OCI-LY1 (cell line): Measurements from ENCODE around the gene COP1.

ENCODE experiments used
- H2AFZ ChIP-seq: fragments of 200-600 bp; sonication (generic), shearing (Covaris generic); 2 replicates; pipeline ENCODE4 v1.6.0; 2014; ENCODE audit warnings: antibody characterized with exemption, mild to moderate bottlenecking, low read length
- H3F3A ChIP-seq: fragments of 200-600 bp; sonication (generic), shearing (Covaris generic); 2 replicates; pipeline ENCODE4 v1.6.0; 2014; ENCODE audit warnings: mild to moderate bottlenecking, antibody characterized with exemption, low read length, moderate library complexity; ENCODE audit not compliant: insufficient read depth
- H3K27ac ChIP-seq: fragments of 200-600 bp; sonication (generic); 2 replicates; pipeline ENCODE4 v1.5.1; 2014; ENCODE audit warnings: low read length, mixed run types, mild to moderate bottlenecking, low read depth; ENCODE audit not compliant: poor library complexity, severe bottlenecking
- H3K27me3 ChIP-seq: fragments of 200-600 bp; sonication (generic); 2 replicates; pipeline ENCODE4 v1.6.0; 2014; ENCODE audit warnings: antibody characterized with exemption, mild to moderate bottlenecking, low read length, moderate library complexity; ENCODE audit not compliant: insufficient read depth
- H3K36me3 ChIP-seq: fragments of 200-600 bp; sonication (generic); 2 replicates; pipeline ENCODE4 v1.6.1; 2014; ENCODE audit warnings: mild to moderate bottlenecking, antibody characterized with exemption, low read length, moderate library complexity, mixed read lengths; ENCODE audit not compliant: insufficient read depth
- H3K4me1 ChIP-seq: fragments of 200-600 bp; sonication (generic); 2 replicates; pipeline ENCODE4 v1.5.1; 2014; ENCODE audit warnings: mild to moderate bottlenecking, low read length, moderate library complexity; ENCODE audit not compliant: insufficient read depth, severe bottlenecking
- H3K4me2 ChIP-seq: fragments of 200-600 bp; sonication (generic), shearing (Covaris generic); 2 replicates; pipeline ENCODE4 v1.6.1; 2014; ENCODE audit warnings: low read length
- H3K4me3 ChIP-seq: fragments of 200-600 bp; sonication (generic); 2 replicates; pipeline ENCODE4 v1.5.1; 2014; ENCODE audit warnings: low read length, low read depth, mild to moderate bottlenecking, mixed read lengths; ENCODE audit not compliant: poor library complexity, severe bottlenecking
- H3K79me2 ChIP-seq: fragments of 200-600 bp; shearing (Covaris generic); 2 replicates; pipeline ENCODE4 v1.6.1; 2016; ENCODE audit warnings: mixed run types, low read length, mixed read lengths; ENCODE audit not compliant: insufficient read depth
- H3K9ac ChIP-seq: fragments of 200-600 bp; sonication (generic), shearing (Covaris generic); 2 replicates; pipeline ENCODE4 v1.6.1; 2014; ENCODE audit warnings: mild to moderate bottlenecking, low read length, mixed read lengths
- H3K9me2 ChIP-seq: fragments of 200-600 bp; sonication (generic), shearing (Covaris generic); 2 replicates; pipeline ENCODE4 v1.6.1; 2014; ENCODE audit warnings: low read depth, mild to moderate bottlenecking, low read length, mixed read lengths
- H3K9me3 ChIP-seq: fragments of 200-600 bp; shearing (Covaris generic); 2 replicates; pipeline ENCODE4 v1.6.1; 2014; ENCODE audit warnings: low read length, mixed read lengths
- H4K20me1 ChIP-seq: fragments of 200-600 bp; sonication (generic), shearing (Covaris generic); 2 replicates; pipeline ENCODE4 v1.6.0; 2016; ENCODE audit warnings: mild to moderate bottlenecking, low read length; ENCODE audit not compliant: insufficient read depth
- CTCF ChIP-seq: fragments of 200-600 bp; sonication (generic), shearing (Covaris generic); IDR thresholded peaks from 2 replicates; pipeline ENCODE4 v1.5.1; 2017; ENCODE audit warnings: mild to moderate bottlenecking, antibody characterized with exemption, low read length, moderate library complexity, mixed read lengths
- EZH2 ChIP-seq: fragments of 200-600 bp; sonication (generic), shearing (Covaris generic); IDR thresholded peaks from 2 replicates; pipeline ENCODE4 v1.8.0; 2017; ENCODE audit warnings: borderline replicate concordance, mixed run types, mild to moderate bottlenecking, antibody characterized with exemption, low read length, moderate library complexity, mixed read lengths

The COP1 gene

DNA sequence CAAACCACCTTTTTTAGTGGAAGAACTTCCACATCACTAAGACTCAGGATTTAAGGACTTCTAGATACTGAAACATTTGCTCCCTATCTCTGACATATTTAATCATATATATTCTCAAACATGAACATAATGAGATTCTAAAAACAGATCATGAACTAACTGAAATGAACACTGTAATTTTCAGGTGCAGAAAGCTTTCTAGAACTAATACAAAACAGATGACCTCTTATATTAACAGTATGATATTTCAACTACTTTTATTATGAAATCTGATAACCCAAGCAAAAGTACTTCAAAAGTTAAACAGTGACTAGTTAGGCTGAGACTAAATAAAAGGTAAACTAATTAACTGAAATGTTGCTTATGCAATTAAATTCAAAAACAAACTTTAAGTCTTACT, 157.5 kb downstream of the COP1 start:
- H3K4me2 ChIP-seq = no peak overlapping the region
- H4K20me1 ChIP-seq = no peaks in the 10 kb centered on the region
- no peaks in the 10 kb centered on the region for H3K9me3 ChIP-seq
- TF ChIP-seq CTCF (no peak), EZH2 (no peak)
- no peak overlapping the region for H3K4me3 ChIP-seq
- no peaks in the 10 kb centered on the region for H3F3A ChIP-seq
- no peak overlapping the region for H2AFZ ChIP-seq
- H3K27ac ChIP-seq = no peak overlapping the region
- no peaks in the 10 kb centered on the region for H3K4me1 ChIP-seq
- peaks cover 3% of the 10 kb centered on the region; the same call in 1 of the 2 replicates for H3K36me3 ChIP-seq
- H3K9ac ChIP-seq = no peak overlapping the region
- no peaks in the 10 kb centered on the region for H3K27me3 ChIP-seq
- H3K79me2 ChIP-seq = no peaks in the 10 kb centered on the region
- H3K9me2 ChIP-seq = no peaks in the 10 kb centered on the region

GRCh38 chr1:176046926-176047325, 160.2 kb downstream of the COP1 start:
- H3K27ac ChIP-seq = no peak overlapping the region
- no peaks in the 10 kb centered on the region for H3K79me2 ChIP-seq
- H2AFZ ChIP-seq = no peak overlapping the region
- H3K4me3 ChIP-seq = no peak overlapping the region
- TF ChIP-seq EZH2 (no peak), CTCF (no peak)
- no peaks in the 10 kb centered on the region for H3K9me3 ChIP-seq
- no peak overlapping the region for H3K9ac ChIP-seq
- H3F3A ChIP-seq = no peaks in the 10 kb centered on the region
- H3K4me1 ChIP-seq = no peaks in the 10 kb centered on the region
- H3K27me3 ChIP-seq = no peaks in the 10 kb centered on the region
- H4K20me1 ChIP-seq = no peaks in the 10 kb centered on the region
- no peaks in the 10 kb centered on the region for H3K9me2 ChIP-seq
- no peak overlapping the region for H3K4me2 ChIP-seq
- peaks cover 17% of the 10 kb centered on the region for H3K36me3 ChIP-seq

- TF ChIP-seq EZH2 (no peak), CTCF (no peak)
- Histone ChIP-seq H3K36me3 (peaks cover 41% of the 10 kb centered on the region), H3K4me3 (no peak overlapping the region), H3K4me2 (no peak overlapping the region), H4K20me1 (no peaks in the 10 kb centered on the region), H3K27me3 (no peaks in the 10 kb centered on the region), H3K9me3 (no peaks in the 10 kb centered on the region), H3K9ac (no peak overlapping the region), H3K4me1 (no peaks in the 10 kb centered on the region), H3K9me2 (no peaks in the 10 kb centered on the region), H3K27ac (no peak overlapping the region), H3K79me2 (no peaks in the 10 kb centered on the region), H2AFZ (no peak overlapping the region), H3F3A (no peaks in the 10 kb centered on the region)
Observed at GRCh38 chr1:176043537-176043936, 163.5 kb downstream of the COP1 start.
